Mononuclear cell (primary cell): ENCODE results near the gene FAM184B. TPM values are rescaled to one million over a fixed set of nuclear protein-coding genes. Genes with fewer than 3 reads are reported as not detected.

Source experiments
- H3K27me3 ChIP-seq: 2 replicates; pipeline ENCODE4 v1.6.0; 2011; ENCODE audit warnings: low read length, control low read depth; ENCODE audit not compliant: insufficient read depth
- H3K4me1 ChIP-seq: 2 replicates; pipeline ENCODE4 v1.5.1; 2011; ENCODE audit warnings: mild to moderate bottlenecking, low read length, control low read depth; ENCODE audit not compliant: insufficient read depth
- H3K4me3 ChIP-seq: 2 replicates; pipeline ENCODE4 v1.5.1; 2011; ENCODE audit warnings: mild to moderate bottlenecking, low read length, moderate library complexity
- H3K9me3 ChIP-seq: 2 replicates; pipeline ENCODE4 v1.5.1; 2011; ENCODE audit warnings: low read depth, mild to moderate bottlenecking, control low read depth, low read length
- total RNA-seq: library from RNA; depleted of rRNA; stranded (reverse); fragments of >200 nt; gene quantifications from one replicate; pipeline ENCODE4 v1.2.3, GENCODE V29; 2012

FAM184B gene
- total RNA-seq, 1 donor = under 0.01 TPM

GRCh38 chr4:17624821-17625220, 156.6 kb downstream of the FAM184B start:
- Histone ChIP-seq H3K27me3 (no peaks in the 10 kb centered on the region), H3K4me1 (no peaks in the 10 kb centered on the region), H3K9me3 (no peaks in the 10 kb centered on the region), H3K4me3 (no peak overlapping the region)

- Histone ChIP-seq H3K9me3 (no peaks in the 10 kb centered on the region), H3K27me3 (no peaks in the 10 kb centered on the region)
These were observed 157.9 kb downstream of the FAM184B start for GRCh38 chr4:17623451-17624001.

GRCh38 chr4:17619416-17620105, 161.9 kb downstream of the FAM184B start:
- H3K4me1 ChIP-seq = peaks cover 43% of the 10 kb centered on the region

More at GRCh38 chr4:17623451-17624001, 157.9 kb downstream of the FAM184B start:
- peaks cover 9% of the 10 kb centered on the region for H3K4me1 ChIP-seq
- H3K4me3 ChIP-seq = no peak overlapping the region

GRCh38 chr4:17618926-17619325, 162.5 kb downstream of the FAM184B start:
- Histone ChIP-seq H3K27me3 (no peaks in the 10 kb centered on the region), H3K4me1 (peaks cover 43% of the 10 kb centered on the region), H3K9me3 (no peaks in the 10 kb centered on the region), H3K4me3 (no peak overlapping the region)

More at GRCh38 chr4:17619416-17620105, 161.9 kb downstream of the FAM184B start:
- H3K4me3 ChIP-seq = no peak overlapping the region
- no peaks in the 10 kb centered on the region for H3K9me3 ChIP-seq
- no peaks in the 10 kb centered on the region for H3K27me3 ChIP-seq

GRCh38 chr4:17616283-17616682, 165.1 kb downstream of the FAM184B start:
- no peaks in the 10 kb centered on the region for H3K27me3 ChIP-seq
- H3K4me3 ChIP-seq = no peak overlapping the region
- peaks cover 47% of the 10 kb centered on the region for H3K4me1 ChIP-seq
- no peaks in the 10 kb centered on the region for H3K9me3 ChIP-seq

- H3K9me3 ChIP-seq = no peaks in the 10 kb centered on the region
- peak within 1 kb of the TSS; percentile 98 for H3K4me3 ChIP-seq
- peaks cover 47% of the 10 kb centered on the region for H3K4me1 ChIP-seq
- no peaks in the 10 kb centered on the region for H3K27me3 ChIP-seq
These were observed 166.8 kb downstream of the FAM184B start, which contains the start of gene MED28 for GRCh38 chr4:17614416-17615299. TSS of gene MED28 (plus strand) at chr4:17614641. CDS start at chr4:17614655, 14 bp downstream.

- Histone ChIP-seq H3K4me3 (peak overlapping the region; percentile 98), H3K4me1 (peaks cover 41% of the 10 kb centered on the region), H3K27me3 (no peaks in the 10 kb centered on the region), H3K9me3 (no peaks in the 10 kb centered on the region)
These were observed 167.5 kb downstream of the FAM184B start for GRCh38 chr4:17613761-17614415.

- Histone ChIP-seq H3K4me3 (no peak overlapping the region), H3K9me3 (no peaks in the 10 kb centered on the region), H3K27me3 (no peaks in the 10 kb centered on the region), H3K4me1 (peaks cover 14% of the 10 kb centered on the region)
These were observed 176.2 kb downstream of the FAM184B start for GRCh38 chr4:17605236-17605635.

- H3K4me3 ChIP-seq = no peak overlapping the region
- H3K9me3 ChIP-seq = no peaks in the 10 kb centered on the region
- no peaks in the 10 kb centered on the region for H3K27me3 ChIP-seq
- peaks cover 29% of the 10 kb centered on the region for H3K4me1 ChIP-seq
These were observed 181.6 kb downstream of the FAM184B start for GRCh38 chr4:17599826-17600225.

- H3K4me1 ChIP-seq = peaks cover 21% of the 10 kb centered on the region
- H3K4me3 ChIP-seq = no peak overlapping the region
- no peaks in the 10 kb centered on the region for H3K9me3 ChIP-seq
- H3K27me3 ChIP-seq = no peaks in the 10 kb centered on the region
These were observed 183.9 kb downstream of the FAM184B start for GRCh38 chr4:17597517-17597916.

GRCh38 chr4:17595471-17596005, 185.9 kb downstream of the FAM184B start:
- no peak overlapping the region for H3K4me3 ChIP-seq
- no peaks in the 10 kb centered on the region for H3K27me3 ChIP-seq
- peaks cover 21% of the 10 kb centered on the region for H3K4me1 ChIP-seq
- H3K9me3 ChIP-seq = no peaks in the 10 kb centered on the region

- H3K9me3 ChIP-seq = no peaks in the 10 kb centered on the region
- H3K27me3 ChIP-seq = no peaks in the 10 kb centered on the region
- H3K4me3 ChIP-seq = no peak overlapping the region
- peaks cover 2% of the 10 kb centered on the region for H3K4me1 ChIP-seq
These were observed 192.1 kb downstream of the FAM184B start for GRCh38 chr4:17589355-17589754.

GRCh38 chr4:17587094-17587822, 194.2 kb downstream of the FAM184B start:
- Histone ChIP-seq H3K4me1 (no peaks in the 10 kb centered on the region), H3K9me3 (no peaks in the 10 kb centered on the region), H3K4me3 (no peak overlapping the region), H3K27me3 (no peaks in the 10 kb centered on the region)
